ENCODE results near the gene RRBP1. TPM values are rescaled to one million over a fixed set of nuclear protein-coding genes. Genes with fewer than 3 reads are reported as not detected.
"Not testable (repeated sequence)": the region's sequence is repeated elsewhere in the genome, so short reads cannot be mapped to it uniquely, and the experiment has no call there.

Gene RRBP1
- total RNA-seq, 2 experiments from 2014 or later, result 26.4 to 27.2 TPM

DNA sequence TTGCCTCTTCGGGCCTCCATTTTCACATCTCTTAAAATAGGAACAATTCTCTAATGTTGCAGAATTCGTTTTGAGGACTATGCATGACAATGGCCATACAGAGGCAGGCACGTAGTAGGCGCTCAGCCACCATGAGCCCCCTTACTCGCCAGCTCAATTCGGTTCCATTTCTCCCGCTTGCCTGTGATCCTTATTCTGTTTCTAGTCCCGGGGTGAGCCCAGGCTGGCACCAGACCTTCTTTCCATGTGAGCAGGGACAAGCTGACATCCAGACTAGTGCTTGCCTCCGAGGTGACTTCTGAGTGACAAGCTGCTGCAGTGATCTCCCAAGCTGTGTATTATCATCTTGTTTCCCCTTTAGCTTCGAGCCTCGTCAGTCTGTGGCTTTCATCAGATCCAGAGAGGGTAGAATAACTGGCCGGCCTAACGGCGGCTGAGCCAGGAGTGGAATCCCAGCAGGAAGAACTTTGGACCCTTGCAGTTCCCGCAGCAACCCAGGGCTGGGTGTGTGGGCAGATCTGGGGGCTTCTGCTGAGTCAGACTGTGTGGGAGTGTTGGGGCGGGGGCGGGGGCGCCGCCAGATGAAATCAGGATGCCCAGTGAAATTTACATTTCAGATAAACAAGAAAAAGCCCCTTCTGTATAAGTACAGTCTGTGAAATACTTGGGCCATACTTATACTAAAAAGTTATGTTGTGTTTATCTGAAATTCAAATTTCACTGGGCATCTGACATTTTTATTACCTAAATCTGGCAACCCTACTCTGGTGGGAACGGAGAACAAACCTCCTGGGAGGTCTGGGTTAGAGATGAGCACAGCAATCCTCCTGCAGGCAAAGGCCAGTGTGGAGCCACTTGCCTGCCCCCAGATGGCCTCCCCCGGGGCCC, 28.6 kb upstream of the RRBP1 start:
- Mint-ChIP-seq H3K27me3 (no peaks in the 10 kb centered on the region), H3K27ac (no peak overlapping the region), H3K4me1 (ENCODE audit: low read depth) (no peaks in the 10 kb centered on the region), H3K9me3 (no peaks in the 10 kb centered on the region), H3K4me3 (no peak overlapping the region), H3K36me3 (ENCODE audit: low read depth) (no peaks in the 10 kb centered on the region)
- H3K36me3 ChIP-seq (ENCODE audit: insufficient read depth, low read length), result no peaks in the 10 kb centered on the region
- no peaks in the 10 kb centered on the region for H3K9me3 ChIP-seq (ENCODE audit: control insufficient read depth in 1 of 2, insufficient read depth in 1 of 2, low read length in 2 of 2)
- no peak overlapping the region for H3K4me3 ChIP-seq (ENCODE audit: low read length)
- ChIA-PET CTCF (no interaction called here), POLR2A (no interaction called here)
- no peak for TF ChIP-seq CTCF (IDR thresholded peaks at IDR 0.05)
- ATAC-seq (ENCODE audit: poor library complexity) (no peak), DNase-seq (no peak)
- no peaks in the 10 kb centered on the region for H3K4me1 ChIP-seq (ENCODE audit: insufficient read depth, low read length)
- H3K27ac ChIP-seq (ENCODE audit: low read depth in 1 of 2, low read length in 2 of 2), result no peak overlapping the region
- H3K27me3 ChIP-seq (ENCODE audit: control insufficient read depth in 1 of 2, insufficient read depth in 2 of 2, low read length in 2 of 2), result no peaks in the 10 kb centered on the region
- intact Hi-C loops (cut with DNase I, micrococcal nuclease), result no loop called here

DNA sequence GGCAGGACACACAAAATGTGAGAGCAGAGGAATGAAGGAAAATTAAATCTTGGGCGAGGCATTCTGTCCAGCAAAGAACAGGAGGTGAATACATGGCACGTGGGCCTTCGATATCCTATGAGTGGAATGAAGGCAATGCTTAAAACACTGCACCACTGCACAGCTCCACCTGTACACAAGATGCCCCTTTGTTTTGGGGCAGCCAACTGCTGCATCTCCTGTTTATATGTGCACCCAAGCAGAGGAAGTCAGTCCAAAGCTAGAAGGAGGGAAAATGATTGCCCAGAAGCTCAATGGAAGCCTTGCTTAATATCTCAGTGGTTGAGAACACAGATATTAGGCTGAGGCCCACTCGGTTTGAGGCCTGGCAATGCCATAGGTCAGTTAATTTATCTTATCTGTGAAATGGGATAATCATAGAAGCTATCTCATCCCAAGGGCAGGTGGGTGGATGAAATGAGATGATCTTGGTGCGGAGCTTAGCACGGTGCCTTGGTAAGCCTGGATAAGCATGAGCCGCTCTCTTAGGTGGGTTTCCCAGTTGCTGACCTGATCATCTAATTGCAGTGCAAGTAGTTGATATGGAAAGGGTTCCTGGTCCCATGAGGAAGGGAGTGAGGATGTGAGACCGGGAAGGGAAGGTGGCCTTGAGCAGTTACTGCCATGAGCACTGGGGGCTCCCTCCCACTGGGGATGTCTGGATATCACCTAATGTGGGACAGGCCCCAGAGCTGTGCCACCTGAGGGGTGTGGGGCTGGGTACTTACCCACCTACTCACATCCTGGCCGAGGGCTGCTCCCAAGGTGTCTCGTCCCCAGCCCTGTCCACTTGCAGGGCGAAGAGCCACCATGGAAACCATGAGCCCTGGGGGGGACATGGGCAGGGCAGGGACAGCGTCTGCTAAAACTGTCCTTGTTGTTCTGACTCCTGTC, 27.6 kb upstream of the RRBP1 start:
- intact Hi-C loops (cut with DNase I, micrococcal nuclease), result no loop called here
- TF ChIP-seq CTCF (IDR thresholded peaks at IDR 0.05), result no peak
- DNase-seq (no peak), ATAC-seq (ENCODE audit: poor library complexity) (no peak)
- Mint-ChIP-seq H3K9me3 (no peaks in the 10 kb centered on the region), H3K4me1 (ENCODE audit: low read depth) (no peaks in the 10 kb centered on the region), H3K36me3 (ENCODE audit: low read depth) (no peaks in the 10 kb centered on the region), H3K27me3 (no peaks in the 10 kb centered on the region), H3K4me3 (no peak overlapping the region), H3K27ac (no peak overlapping the region)
- H3K4me1 ChIP-seq (ENCODE audit: insufficient read depth, low read length), result no peaks in the 10 kb centered on the region
- H3K36me3 ChIP-seq (ENCODE audit: insufficient read depth, low read length), result no peaks in the 10 kb centered on the region
- H3K27ac ChIP-seq (ENCODE audit: low read depth in 1 of 2, low read length in 2 of 2), result no peak overlapping the region
- no peak overlapping the region for H3K4me3 ChIP-seq (ENCODE audit: low read length)
- no peaks in the 10 kb centered on the region for H3K27me3 ChIP-seq (ENCODE audit: control insufficient read depth in 1 of 2, insufficient read depth in 2 of 2, low read length in 2 of 2)
- POLR2A ChIA-PET, result no interaction called here
- no peaks in the 10 kb centered on the region for H3K9me3 ChIP-seq (ENCODE audit: control insufficient read depth in 1 of 2, insufficient read depth in 1 of 2, low read length in 2 of 2)
- CTCF ChIA-PET, result no interaction called here

DNA sequence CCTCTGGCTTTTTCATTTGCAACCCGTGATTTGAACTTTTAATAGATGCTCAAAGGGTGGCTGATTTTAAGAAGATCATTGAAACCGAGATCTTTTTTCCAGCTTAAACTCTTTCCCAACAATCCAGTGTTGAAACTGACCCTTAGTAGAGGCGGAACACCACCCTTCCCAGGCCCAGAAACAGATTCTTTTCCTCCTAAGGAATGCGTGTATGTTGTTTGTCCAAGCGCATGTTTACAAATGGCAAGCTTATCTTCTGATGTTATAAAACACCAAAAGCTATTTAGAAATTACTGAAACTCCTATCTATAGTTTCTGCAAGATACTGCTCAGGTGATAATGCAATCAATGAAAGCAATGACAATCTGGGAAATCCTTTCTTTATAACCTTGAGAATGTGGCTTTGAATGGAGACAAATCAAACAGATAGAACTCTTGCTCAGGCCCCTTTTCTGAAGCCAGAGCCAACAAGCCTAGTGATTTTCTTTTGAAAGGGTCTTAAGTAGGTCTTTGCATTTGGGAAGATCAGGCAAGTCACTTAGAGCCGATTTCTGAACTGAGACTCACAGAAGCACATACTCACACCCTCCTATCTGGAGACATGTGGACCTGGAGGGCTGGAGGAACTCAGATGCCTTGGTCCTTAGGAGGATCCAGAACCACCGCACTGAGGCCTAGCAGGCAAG, 26.8 kb upstream of the RRBP1 start:
- Histone ChIP-seq H3K9me3 (ENCODE audit: control insufficient read depth in 1 of 2, insufficient read depth in 1 of 2, low read length in 2 of 2) (no peaks in the 10 kb centered on the region), H3K27me3 (ENCODE audit: control insufficient read depth in 1 of 2, insufficient read depth in 2 of 2, low read length in 2 of 2) (no peaks in the 10 kb centered on the region), H3K36me3 (ENCODE audit: insufficient read depth, low read length) (no peaks in the 10 kb centered on the region), H3K4me3 (ENCODE audit: low read length) (no peak overlapping the region), H3K27ac (ENCODE audit: low read depth in 1 of 2, low read length in 2 of 2) (no peak overlapping the region), H3K4me1 (ENCODE audit: insufficient read depth, low read length) (no peaks in the 10 kb centered on the region)
- Mint-ChIP-seq H3K9me3 (no peaks in the 10 kb centered on the region), H3K4me3 (no peak overlapping the region), H3K4me1 (ENCODE audit: low read depth) (no peaks in the 10 kb centered on the region), H3K36me3 (ENCODE audit: low read depth) (no peaks in the 10 kb centered on the region), H3K27me3 (no peaks in the 10 kb centered on the region), H3K27ac (no peak overlapping the region)
- no peak for TF ChIP-seq CTCF (IDR thresholded peaks at IDR 0.05)
- ATAC-seq (ENCODE audit: poor library complexity) (no peak), DNase-seq (no peak)
- intact Hi-C loops (cut with DNase I, micrococcal nuclease), result no loop called here
- CTCF ChIA-PET, result no interaction called here
- POLR2A ChIA-PET, result no interaction called here

DNA sequence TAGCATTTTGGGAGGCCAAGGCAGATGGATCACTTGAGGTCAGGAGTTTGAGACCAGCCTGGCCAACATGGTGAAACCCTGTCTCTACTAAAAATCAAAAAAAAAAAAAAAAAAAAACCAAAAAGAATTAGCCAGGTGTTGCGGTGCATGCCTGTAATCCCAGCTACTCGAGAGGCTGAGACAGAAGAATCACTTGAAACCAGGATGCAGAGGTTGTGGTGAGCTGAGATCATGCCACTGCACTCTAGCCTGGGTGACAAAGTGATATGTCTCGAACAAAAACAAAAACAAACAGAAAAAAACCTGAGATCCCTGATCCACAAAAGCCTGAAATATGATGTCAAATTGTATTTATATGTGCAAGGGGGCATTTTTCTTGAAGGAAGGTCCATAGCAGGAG, 25.9 kb upstream of the RRBP1 start:
- CTCF ChIA-PET; H3K36me3 ChIP-seq (ENCODE audit: insufficient read depth, low read length); H3K4me1 Mint-ChIP-seq (ENCODE audit: low read depth); H3K9me3 Mint-ChIP-seq; H3K4me1 ChIP-seq (ENCODE audit: insufficient read depth, low read length); H3K27me3 ChIP-seq (ENCODE audit: control insufficient read depth in 1 of 2, insufficient read depth in 2 of 2, low read length in 2 of 2); ATAC-seq (ENCODE audit: poor library complexity); DNase-seq; H3K4me3 Mint-ChIP-seq; H3K27ac ChIP-seq (ENCODE audit: low read depth in 1 of 2, low read length in 2 of 2); H3K4me3 ChIP-seq (ENCODE audit: low read length); H3K27me3 Mint-ChIP-seq; H3K36me3 Mint-ChIP-seq (ENCODE audit: low read depth); H3K27ac Mint-ChIP-seq; POLR2A ChIA-PET; intact Hi-C loops (cut with DNase I, micrococcal nuclease); H3K9me3 ChIP-seq (ENCODE audit: control insufficient read depth in 1 of 2, insufficient read depth in 1 of 2, low read length in 2 of 2): not testable (repeated sequence)
